ENCODE measurements around the gene HS1BP3.

The HS1BP3 gene

DNA sequence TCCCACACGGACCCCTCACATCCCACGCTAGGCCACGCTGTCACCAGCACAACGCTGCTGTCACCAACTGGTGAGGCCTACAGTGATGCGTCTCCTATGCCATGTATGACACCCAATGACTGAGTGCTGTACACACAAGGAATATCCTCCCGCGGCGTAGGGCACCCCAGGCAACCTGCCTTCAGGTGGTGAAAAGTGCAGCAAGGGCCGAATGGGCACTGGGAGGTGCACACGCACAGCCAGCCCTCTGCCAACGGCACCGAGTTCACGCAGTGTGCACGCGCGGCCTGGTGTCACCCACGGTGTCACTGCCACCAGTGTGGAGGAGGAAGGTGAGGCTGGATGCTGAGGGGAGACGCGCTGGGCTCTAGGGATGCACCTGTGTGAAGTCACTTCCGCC is 4.5 kb downstream of the HS1BP3 start:
- no peak overlapping the region for H3K4me3 ChIP-seq (ENCODE audit: low read depth in 1 of 2, low read length in 2 of 2)
- peaks cover 24 to 28% of the 10 kb centered on the region in 2 donors for H3K4me1 ChIP-seq (ENCODE audit: control insufficient read depth in 1 of 2, insufficient read depth in 2 of 2, low read length in 2 of 2)
- H3K9ac ChIP-seq (ENCODE audit: low read depth in 1 of 2, low read length in 2 of 2): no peak overlapping the region
- H3K36me3 ChIP-seq (ENCODE audit: control insufficient read depth in 1 of 2, insufficient read depth in 2 of 2, low read length in 2 of 2): peaks cover 13 to 26% of the 10 kb centered on the region in 2 donors
- no peaks in the 10 kb centered on the region for H3K9me3 ChIP-seq (ENCODE audit: control insufficient read depth in 1 of 2, low read length in 2 of 2)
- no peaks in the 10 kb centered on the region for H3K27me3 ChIP-seq (ENCODE audit: control insufficient read depth in 1 of 2, insufficient read depth in 2 of 2, low read length in 2 of 2)
- H3K27ac ChIP-seq (ENCODE audit: low read depth, low read length): no peak overlapping the region

DNA sequence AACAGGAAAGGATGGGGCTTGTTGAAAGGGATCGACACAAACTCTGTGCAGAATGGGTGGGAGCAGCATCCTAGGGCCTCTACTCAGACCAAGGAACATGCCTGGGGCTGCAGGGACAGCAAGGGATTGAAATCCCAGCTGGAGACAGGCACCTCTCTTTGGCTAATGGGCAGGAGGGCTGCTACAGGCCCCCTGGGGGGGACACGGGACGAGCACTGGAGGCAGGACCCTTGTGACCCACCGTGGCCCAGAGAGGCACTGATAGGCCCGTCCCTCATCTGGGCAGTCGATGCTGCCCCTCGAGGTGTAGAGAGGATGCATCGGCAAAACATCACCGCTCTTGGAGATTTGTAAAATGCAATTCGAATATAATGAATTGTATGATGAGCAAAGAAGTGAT is 5.1 kb downstream of the HS1BP3 start:
- Histone ChIP-seq H3K9me3 (ENCODE audit: control insufficient read depth in 1 of 2, low read length in 2 of 2) (no peaks in the 10 kb centered on the region), H3K36me3 (ENCODE audit: control insufficient read depth in 1 of 2, insufficient read depth in 2 of 2, low read length in 2 of 2) (peaks cover 13 to 33% of the 10 kb centered on the region in 2 donors), H3K27me3 (ENCODE audit: control insufficient read depth in 1 of 2, insufficient read depth in 2 of 2, low read length in 2 of 2) (no peaks in the 10 kb centered on the region), H3K9ac (ENCODE audit: low read depth in 1 of 2, low read length in 2 of 2) (no peak overlapping the region), H3K27ac (ENCODE audit: low read depth, low read length) (no peak overlapping the region), H3K4me3 (ENCODE audit: low read depth in 1 of 2, low read length in 2 of 2) (no peak overlapping the region), H3K4me1 (ENCODE audit: control insufficient read depth in 1 of 2, insufficient read depth in 2 of 2, low read length in 2 of 2) (peaks cover 23 to 28% of the 10 kb centered on the region in 2 donors)

DNA sequence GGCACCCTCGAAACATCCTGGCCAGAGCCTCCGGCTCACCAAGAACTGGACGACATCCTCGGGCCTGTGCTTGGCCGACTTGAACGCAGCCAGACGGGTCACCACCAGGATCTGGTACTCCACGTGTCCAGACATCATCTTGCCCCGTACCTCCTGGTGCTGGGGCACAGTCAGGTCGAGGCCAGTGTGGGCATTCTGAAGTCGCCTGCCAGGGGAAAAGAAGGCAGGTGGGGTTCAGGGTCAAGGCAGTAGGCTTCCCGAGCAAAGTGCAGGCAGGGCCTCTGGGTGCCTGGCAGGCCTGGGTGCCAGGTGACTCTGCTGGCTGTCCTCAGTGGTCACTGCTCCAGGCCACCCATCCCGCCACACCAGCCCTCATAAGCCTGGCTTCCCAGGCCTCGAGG is 5.6 kb downstream of the HS1BP3 start:
- no peaks in the 10 kb centered on the region for H3K27me3 ChIP-seq (ENCODE audit: control insufficient read depth in 1 of 2, insufficient read depth in 2 of 2, low read length in 2 of 2)
- peaks cover 13 to 37% of the 10 kb centered on the region in 2 donors for H3K36me3 ChIP-seq (ENCODE audit: control insufficient read depth in 1 of 2, insufficient read depth in 2 of 2, low read length in 2 of 2)
- peaks cover 20 to 27% of the 10 kb centered on the region in 2 donors for H3K4me1 ChIP-seq (ENCODE audit: control insufficient read depth in 1 of 2, insufficient read depth in 2 of 2, low read length in 2 of 2)
- no peak overlapping the region for H3K9ac ChIP-seq (ENCODE audit: low read depth in 1 of 2, low read length in 2 of 2)
- no peak overlapping the region for H3K4me3 ChIP-seq (ENCODE audit: low read depth in 1 of 2, low read length in 2 of 2)
- no peak overlapping the region for H3K27ac ChIP-seq (ENCODE audit: low read depth, low read length)
- H3K9me3 ChIP-seq (ENCODE audit: control insufficient read depth in 1 of 2, low read length in 2 of 2): no peaks in the 10 kb centered on the region

DNA sequence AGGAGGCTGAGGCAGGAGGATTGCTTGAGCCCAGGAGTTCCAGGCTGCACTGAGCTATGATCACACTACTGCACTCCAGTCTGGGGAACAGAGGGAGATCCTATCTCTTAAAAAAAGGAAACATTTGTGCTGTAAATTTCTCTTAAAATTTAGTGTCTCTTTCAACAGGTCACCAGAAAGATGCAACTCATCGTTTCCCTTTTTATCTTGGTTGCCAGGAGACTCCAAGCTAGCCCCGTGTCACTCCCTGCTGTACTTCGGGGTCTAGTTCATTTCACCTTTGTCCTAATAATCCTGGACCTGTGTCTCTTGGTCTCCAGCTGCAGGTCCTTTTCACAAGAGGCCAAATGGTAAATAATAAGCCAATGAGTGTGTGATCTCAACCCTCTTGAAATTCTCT is 7.1 kb downstream of the HS1BP3 start:
- no peak overlapping the region for H3K9ac ChIP-seq (ENCODE audit: low read depth in 1 of 2, low read length in 2 of 2)
- no peaks in the 10 kb centered on the region for H3K27me3 ChIP-seq (ENCODE audit: control insufficient read depth in 1 of 2, insufficient read depth in 2 of 2, low read length in 2 of 2)
- H3K4me1 ChIP-seq (ENCODE audit: control insufficient read depth in 1 of 2, insufficient read depth in 2 of 2, low read length in 2 of 2): peaks cover 7 to 12% of the 10 kb centered on the region in 2 donors
- no peak overlapping the region for H3K27ac ChIP-seq (ENCODE audit: low read depth, low read length)
- H3K4me3 ChIP-seq (ENCODE audit: low read depth in 1 of 2, low read length in 2 of 2): no peak overlapping the region
- H3K36me3 ChIP-seq (ENCODE audit: control insufficient read depth in 1 of 2, insufficient read depth in 2 of 2, low read length in 2 of 2): peaks cover 13 to 46% of the 10 kb centered on the region in 2 donors
- H3K9me3 ChIP-seq (ENCODE audit: control insufficient read depth in 1 of 2, low read length in 2 of 2): no peaks in the 10 kb centered on the region

DNA sequence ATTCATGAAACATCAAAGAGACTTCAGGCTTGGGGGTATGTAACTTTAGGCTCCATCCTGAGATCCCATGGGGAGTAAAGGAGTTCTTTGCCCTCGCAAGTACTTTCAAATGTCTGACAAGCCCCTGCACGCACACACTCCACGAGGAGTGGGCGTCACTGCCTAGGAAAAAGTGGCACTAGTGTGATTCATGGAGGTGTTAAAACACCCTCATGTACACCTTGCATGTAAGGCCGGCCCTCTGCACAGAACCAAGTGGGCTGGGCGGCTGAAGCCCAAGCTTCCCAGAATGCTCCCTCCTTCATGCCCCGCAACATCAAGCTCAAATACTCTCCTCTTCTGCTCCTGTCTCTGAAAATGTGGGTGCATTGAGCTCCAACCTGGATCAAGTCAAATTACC is 7.8 kb downstream of the HS1BP3 start:
- H3K36me3 ChIP-seq (ENCODE audit: control insufficient read depth in 1 of 2, insufficient read depth in 2 of 2, low read length in 2 of 2): peaks cover 13 to 53% of the 10 kb centered on the region in 2 donors
- H3K27ac ChIP-seq (ENCODE audit: low read depth, low read length): no peak overlapping the region
- no peak overlapping the region for H3K4me3 ChIP-seq (ENCODE audit: low read depth in 1 of 2, low read length in 2 of 2)
- peaks cover 1 to 4% of the 10 kb centered on the region in 2 donors for H3K4me1 ChIP-seq (ENCODE audit: control insufficient read depth in 1 of 2, insufficient read depth in 2 of 2, low read length in 2 of 2)
- H3K27me3 ChIP-seq (ENCODE audit: control insufficient read depth in 1 of 2, insufficient read depth in 2 of 2, low read length in 2 of 2): no peaks in the 10 kb centered on the region
- H3K9ac ChIP-seq (ENCODE audit: low read depth in 1 of 2, low read length in 2 of 2): no peak overlapping the region
- no peaks in the 10 kb centered on the region for H3K9me3 ChIP-seq (ENCODE audit: control insufficient read depth in 1 of 2, low read length in 2 of 2)

DNA sequence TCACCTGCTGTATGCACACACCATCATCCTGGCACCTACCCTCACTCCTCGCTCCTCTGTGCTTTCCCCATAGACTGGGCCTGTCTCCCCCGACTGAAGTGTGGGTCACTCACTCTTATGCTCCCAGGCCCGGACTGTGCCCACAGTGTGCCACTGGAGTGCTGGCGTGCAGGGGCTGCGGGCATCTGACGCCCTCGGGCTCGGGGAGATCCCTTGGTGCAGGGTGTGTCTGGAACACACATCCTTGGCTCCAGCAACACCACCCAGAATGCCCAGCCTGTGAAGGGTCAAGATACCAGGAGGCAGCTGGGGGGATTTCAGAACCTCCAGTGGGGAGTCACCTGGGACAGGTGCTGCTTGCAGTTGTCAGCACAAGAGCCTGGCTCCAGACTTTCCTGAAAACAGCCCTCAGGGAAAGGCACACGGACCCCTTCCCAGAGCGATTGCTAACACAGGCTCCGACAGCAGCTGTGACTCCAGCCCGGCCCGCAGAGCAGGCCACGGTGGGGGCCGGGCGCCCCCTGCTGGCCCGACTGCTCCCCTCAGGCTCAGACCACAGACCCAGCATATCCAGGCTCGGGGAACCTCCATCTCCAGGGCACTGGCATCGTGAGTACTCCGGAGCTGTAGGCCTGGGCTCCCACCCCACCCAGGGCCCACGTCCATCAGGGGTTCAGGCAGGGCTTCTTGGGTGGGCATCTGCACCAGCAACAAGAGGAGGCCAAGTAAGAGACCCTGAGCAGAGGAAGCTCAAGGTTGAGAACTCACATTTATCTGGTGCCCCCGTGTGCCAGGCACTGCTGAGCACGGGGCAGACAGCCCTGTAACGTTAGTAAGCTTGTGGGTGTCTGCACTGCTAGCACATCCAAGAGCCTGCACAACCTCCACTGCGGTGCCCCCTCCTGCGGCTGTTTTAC is 8.6 kb downstream of the HS1BP3 start:
- Histone ChIP-seq H3K4me1 (ENCODE audit: control insufficient read depth in 1 of 2, insufficient read depth in 2 of 2, low read length in 2 of 2) (no peaks in the 10 kb centered on the region), H3K36me3 (ENCODE audit: control insufficient read depth in 1 of 2, insufficient read depth in 2 of 2, low read length in 2 of 2) (peaks cover 13 to 57% of the 10 kb centered on the region in 2 donors), H3K9me3 (ENCODE audit: control insufficient read depth in 1 of 2, low read length in 2 of 2) (no peaks in the 10 kb centered on the region), H3K9ac (ENCODE audit: low read depth in 1 of 2, low read length in 2 of 2) (peak overlapping the region in 1 of 2 donors; percentile 20), H3K27ac (ENCODE audit: low read depth, low read length) (peak overlapping the region; percentile 17), H3K27me3 (ENCODE audit: control insufficient read depth in 1 of 2, insufficient read depth in 2 of 2, low read length in 2 of 2) (no peaks in the 10 kb centered on the region), H3K4me3 (ENCODE audit: low read depth in 1 of 2, low read length in 2 of 2) (no peak overlapping the region)

DNA sequence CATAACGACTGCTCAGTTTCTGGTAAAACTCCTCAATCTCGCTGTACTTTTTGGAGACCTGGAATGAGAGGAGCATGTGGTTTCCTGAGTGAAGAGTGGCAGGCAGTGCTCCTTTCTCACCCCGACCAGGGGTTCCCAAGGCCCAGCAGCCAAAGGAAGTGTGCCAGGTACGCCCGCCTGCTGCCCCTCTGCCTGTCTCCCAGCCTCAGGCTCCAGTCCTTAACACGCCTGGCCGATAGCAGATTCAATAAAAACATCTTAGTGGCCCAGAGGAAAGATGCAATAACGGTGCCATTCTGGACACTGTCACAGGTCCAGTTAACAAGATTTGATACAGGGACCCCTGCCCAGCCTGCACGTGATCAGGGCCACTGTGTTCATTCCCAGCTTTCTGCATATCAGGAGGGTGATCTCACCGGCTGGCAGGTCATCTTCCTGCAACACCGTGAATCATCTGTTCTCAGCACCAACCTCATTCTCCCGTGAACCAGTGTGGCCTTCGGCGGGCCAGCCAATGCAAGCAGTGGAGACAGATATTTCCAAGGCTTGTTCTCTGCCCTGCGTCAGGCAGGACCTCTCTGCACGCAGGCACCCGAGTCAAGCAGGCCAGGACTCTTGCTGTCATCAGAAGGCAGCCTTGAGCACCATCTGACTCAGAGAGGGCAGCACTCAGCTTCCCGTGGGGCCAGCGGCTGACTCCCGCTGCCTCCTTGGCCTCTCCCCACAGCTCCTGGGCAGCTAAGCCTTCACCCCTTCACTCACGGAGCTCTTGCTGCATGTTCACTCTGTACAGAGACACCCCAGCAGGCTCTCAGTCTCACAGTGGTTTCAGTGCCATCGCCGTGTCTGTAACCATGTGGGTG is 9.5 kb downstream of the HS1BP3 start:
- Histone ChIP-seq H3K9me3 (ENCODE audit: control insufficient read depth in 1 of 2, low read length in 2 of 2) (no peaks in the 10 kb centered on the region), H3K27ac (ENCODE audit: low read depth, low read length) (peak overlapping the region; percentile 17), H3K4me3 (ENCODE audit: low read depth in 1 of 2, low read length in 2 of 2) (no peak overlapping the region), H3K4me1 (ENCODE audit: control insufficient read depth in 1 of 2, insufficient read depth in 2 of 2, low read length in 2 of 2) (no peaks in the 10 kb centered on the region), H3K9ac (ENCODE audit: low read depth in 1 of 2, low read length in 2 of 2) (peak overlapping the region in 1 of 2 donors; percentile 44), H3K27me3 (ENCODE audit: control insufficient read depth in 1 of 2, insufficient read depth in 2 of 2, low read length in 2 of 2) (no peaks in the 10 kb centered on the region), H3K36me3 (ENCODE audit: control insufficient read depth in 1 of 2, insufficient read depth in 2 of 2, low read length in 2 of 2) (peaks cover 13 to 56% of the 10 kb centered on the region in 2 donors)

DNA sequence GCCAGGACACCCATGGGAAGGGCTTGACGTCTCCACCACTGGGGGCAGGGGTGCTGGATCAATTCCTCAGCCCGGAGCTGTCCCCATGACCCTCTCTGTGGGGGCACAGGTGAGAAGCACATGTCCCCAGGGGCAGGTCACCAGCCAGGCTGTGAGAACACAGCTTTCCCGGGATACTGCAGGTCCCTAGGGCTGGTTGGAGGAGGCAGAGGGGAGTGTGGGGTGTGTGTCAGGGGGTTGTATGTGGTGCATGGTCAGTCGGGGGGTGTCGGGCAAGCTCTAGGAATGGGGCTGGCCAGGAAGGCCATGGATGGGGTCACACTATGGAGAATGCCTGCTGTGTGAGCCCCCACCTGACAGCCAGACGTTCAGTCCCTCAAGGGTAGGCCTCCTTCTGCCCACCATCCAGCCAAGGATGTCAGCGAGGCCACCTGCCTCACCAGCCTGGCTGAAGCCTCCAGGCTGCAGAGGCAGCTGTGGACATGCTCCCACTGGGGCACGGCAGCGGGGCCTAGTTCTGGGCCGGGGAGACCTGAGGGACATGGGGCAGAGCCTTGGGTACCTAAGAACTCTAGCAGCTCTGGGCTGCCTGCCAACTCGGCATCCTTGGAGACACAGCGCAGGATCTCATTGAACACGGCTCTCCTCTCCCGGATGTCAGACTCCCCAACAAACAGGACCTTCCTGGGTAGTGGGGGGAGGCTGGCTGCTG is 10.3 kb downstream of the HS1BP3 start:
- H3K27me3 ChIP-seq (ENCODE audit: control insufficient read depth in 1 of 2, insufficient read depth in 2 of 2, low read length in 2 of 2): no peaks in the 10 kb centered on the region
- peaks cover 13 to 53% of the 10 kb centered on the region in 2 donors for H3K36me3 ChIP-seq (ENCODE audit: control insufficient read depth in 1 of 2, insufficient read depth in 2 of 2, low read length in 2 of 2)
- no peak overlapping the region for H3K4me3 ChIP-seq (ENCODE audit: low read depth in 1 of 2, low read length in 2 of 2)
- H3K9me3 ChIP-seq (ENCODE audit: control insufficient read depth in 1 of 2, low read length in 2 of 2): no peaks in the 10 kb centered on the region
- H3K4me1 ChIP-seq (ENCODE audit: control insufficient read depth in 1 of 2, insufficient read depth in 2 of 2, low read length in 2 of 2): no peaks in the 10 kb centered on the region
- no peak overlapping the region for H3K9ac ChIP-seq (ENCODE audit: low read depth in 1 of 2, low read length in 2 of 2)
- no peak overlapping the region for H3K27ac ChIP-seq (ENCODE audit: low read depth, low read length)

DNA sequence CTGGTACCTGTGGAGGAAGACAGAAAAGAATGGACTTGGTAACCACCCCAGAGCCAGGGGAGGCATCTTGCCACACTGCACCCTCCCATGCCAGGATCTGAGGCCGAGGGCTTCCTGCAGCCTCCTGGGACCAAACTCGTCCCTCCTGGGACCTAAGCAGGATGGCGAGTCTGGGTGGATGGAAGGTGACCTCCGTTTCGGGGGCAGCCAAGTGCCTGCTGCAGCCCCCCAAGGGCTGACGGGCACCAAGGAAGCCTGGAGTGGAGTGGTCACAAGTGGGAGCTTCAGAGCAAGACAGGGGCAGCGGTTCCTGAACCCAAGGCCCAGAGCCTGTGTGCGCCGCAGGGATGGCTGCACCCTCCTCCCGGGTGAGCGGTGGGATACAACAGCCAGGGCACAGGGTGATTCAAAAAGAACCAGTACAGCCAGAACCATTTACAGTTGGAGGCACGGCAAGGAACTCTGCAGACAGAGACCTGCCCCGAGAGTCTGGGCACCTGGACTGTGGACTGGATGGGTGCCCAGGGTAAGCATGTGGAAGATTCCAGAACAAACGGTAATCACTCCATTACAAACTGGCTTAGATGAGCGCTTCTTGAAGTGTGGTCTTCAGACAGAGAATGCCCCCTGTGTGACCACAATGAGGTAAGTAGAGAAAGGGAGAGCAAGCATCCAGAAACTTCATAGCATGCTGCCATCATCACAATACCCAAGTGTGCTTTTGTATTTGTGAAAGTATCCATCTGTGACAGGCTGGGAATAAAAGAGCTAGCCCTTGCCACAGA is 12.1 kb downstream of the HS1BP3 start:
- Histone ChIP-seq H3K27ac (ENCODE audit: low read depth, low read length) (no peak overlapping the region), H3K9me3 (ENCODE audit: control insufficient read depth in 1 of 2, low read length in 2 of 2) (no peaks in the 10 kb centered on the region), H3K9ac (ENCODE audit: low read depth in 1 of 2, low read length in 2 of 2) (no peak overlapping the region), H3K4me3 (ENCODE audit: low read depth in 1 of 2, low read length in 2 of 2) (no peak overlapping the region), H3K36me3 (ENCODE audit: control insufficient read depth in 1 of 2, insufficient read depth in 2 of 2, low read length in 2 of 2) (peaks cover 0 to 42% of the 10 kb centered on the region in 2 donors), H3K27me3 (ENCODE audit: control insufficient read depth in 1 of 2, insufficient read depth in 2 of 2, low read length in 2 of 2) (no peaks in the 10 kb centered on the region), H3K4me1 (ENCODE audit: control insufficient read depth in 1 of 2, insufficient read depth in 2 of 2, low read length in 2 of 2) (peaks cover 4 to 6% of the 10 kb centered on the region in 2 donors)

Data from duodenal mucosa (tissue), 2 donors.